ENCODE data around the gene SMIM32. TPM values are rescaled to one million over a fixed set of nuclear protein-coding genes. Genes with fewer than 3 reads are reported as not detected.

SMIM32 gene
- total RNA-seq, 6 donors from 2014 or later: not detected

DNA sequence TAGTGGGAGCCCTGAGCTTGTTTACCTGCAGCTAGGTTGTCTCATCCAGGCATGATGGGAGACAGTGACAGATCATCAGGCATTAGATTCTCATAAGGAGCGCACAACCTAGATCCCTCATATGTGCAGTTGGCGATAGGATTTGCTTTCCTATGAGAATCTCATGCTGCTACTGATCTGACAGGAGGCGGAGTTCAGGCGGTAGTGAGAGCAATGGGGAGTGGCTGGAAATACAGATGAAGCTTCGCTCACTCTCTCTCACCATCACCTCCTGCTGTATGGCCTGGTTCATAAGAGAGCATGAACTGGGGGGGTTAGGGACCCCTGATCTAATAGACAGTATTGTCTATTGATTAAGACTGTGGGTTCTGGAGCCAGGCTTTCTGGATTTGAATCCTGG is 35.4 kb downstream of the SMIM32 start:
- no peak for DNase-seq
- Histone ChIP-seq H3K36me3 (peaks cover 4 to 53% (median 14%) of the 10 kb centered on the region in 4 donors), H3K27me3 (no peaks in the 10 kb centered on the region), H3K27ac (no peak overlapping the region), H3K9me3 (no peaks in the 10 kb centered on the region), H3K4me3 (no peak overlapping the region), H3K4me1 (peaks cover 0 to 11% (median 5%) of the 10 kb centered on the region in 4 donors)
- no peak for ATAC-seq (ENCODE audit: low FRiP score in 2 of 2)
- TF ChIP-seq EP300 (IDR thresholded peaks at IDR 0.05) (no peak), POLR2A (IDR thresholded peaks at IDR 0.05) (no peak), POLR2AphosphoS5 (IDR thresholded peaks at IDR 0.05) (no peak)
- TF ChIP-seq, protein P1, sequence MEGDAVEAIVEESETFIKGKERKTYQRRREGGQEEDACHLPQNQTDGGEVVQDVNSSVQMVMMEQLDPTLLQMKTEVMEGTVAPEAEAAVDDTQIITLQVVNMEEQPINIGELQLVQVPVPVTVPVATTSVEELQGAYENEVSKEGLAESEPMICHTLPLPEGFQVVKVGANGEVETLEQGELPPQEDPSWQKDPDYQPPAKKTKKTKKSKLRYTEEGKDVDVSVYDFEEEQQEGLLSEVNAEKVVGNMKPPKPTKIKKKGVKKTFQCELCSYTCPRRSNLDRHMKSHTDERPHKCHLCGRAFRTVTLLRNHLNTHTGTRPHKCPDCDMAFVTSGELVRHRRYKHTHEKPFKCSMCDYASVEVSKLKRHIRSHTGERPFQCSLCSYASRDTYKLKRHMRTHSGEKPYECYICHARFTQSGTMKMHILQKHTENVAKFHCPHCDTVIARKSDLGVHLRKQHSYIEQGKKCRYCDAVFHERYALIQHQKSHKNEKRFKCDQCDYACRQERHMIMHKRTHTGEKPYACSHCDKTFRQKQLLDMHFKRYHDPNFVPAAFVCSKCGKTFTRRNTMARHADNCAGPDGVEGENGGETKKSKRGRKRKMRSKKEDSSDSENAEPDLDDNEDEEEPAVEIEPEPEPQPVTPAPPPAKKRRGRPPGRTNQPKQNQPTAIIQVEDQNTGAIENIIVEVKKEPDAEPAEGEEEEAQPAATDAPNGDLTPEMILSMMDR (IDR thresholded peaks at IDR 0.05): no peak
- WGBS, 2 donors: 96 to 99% methylated on average over 5 of the region's 5 CpGs

DNA sequence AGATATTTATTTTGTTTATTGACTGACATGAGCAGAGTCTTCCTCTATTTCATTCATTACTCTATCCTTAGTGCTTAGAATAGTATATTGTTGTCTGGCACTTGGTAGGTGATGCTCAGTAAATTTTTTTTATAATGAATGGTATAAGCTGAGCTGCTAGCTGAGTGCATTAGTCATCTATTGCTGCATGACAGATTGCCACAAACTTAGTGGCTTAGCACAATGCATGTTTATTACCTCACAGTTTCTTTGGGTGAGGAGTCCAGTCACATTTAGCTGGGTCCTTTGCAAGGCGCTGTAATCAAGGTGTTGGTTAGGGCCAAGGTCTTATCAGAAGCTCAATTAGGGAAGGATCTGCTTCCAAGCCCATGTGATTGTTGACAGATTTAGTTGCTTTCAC is 37.2 kb downstream of the SMIM32 start:
- Histone ChIP-seq H3K4me1 (peaks cover 0 to 21% (median 9%) of the 10 kb centered on the region in 4 donors), H3K9me3 (no peaks in the 10 kb centered on the region), H3K27ac (no peak overlapping the region), H3K27me3 (no peaks in the 10 kb centered on the region), H3K36me3 (peaks cover 4 to 42% (median 12%) of the 10 kb centered on the region in 4 donors), H3K4me3 (no peak overlapping the region)
- ATAC-seq (ENCODE audit: low FRiP score in 2 of 2) (no peak), DNase-seq (no peak)
- WGBS, 2 donors: 100% methylated on average over 1 of the region's 1 CpG
- TF ChIP-seq POLR2A (IDR thresholded peaks at IDR 0.05) (no peak), EP300 (IDR thresholded peaks at IDR 0.05) (no peak), POLR2AphosphoS5 (IDR thresholded peaks at IDR 0.05) (no peak)
- TF ChIP-seq, protein P1 (IDR thresholded peaks at IDR 0.05): no peak

DNA sequence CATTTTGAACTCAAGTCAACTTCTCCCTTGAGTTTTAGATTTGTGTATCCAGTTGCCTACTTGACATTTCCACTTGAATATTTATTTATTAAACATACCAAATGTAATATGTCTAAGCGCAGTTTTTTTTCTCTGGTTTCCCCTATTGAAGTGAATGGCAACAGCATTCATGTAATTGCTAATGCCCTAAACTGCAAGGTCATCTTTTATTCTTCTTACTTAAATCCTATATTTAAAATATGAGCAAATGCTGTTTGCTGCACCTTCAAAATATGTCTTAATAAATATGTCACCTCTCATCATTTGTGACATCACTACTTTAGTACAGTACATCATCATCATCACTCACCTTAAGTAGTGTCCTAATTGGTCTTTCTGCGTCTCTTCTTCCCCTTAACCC is 37.9 kb downstream of the SMIM32 start:
- ATAC-seq (ENCODE audit: low FRiP score in 2 of 2) (no peak), DNase-seq (no peak)
- peaks cover 1 to 26% (median 11%) of the 10 kb centered on the region in 4 donors for H3K4me1 ChIP-seq
- H3K9me3 ChIP-seq: no peaks in the 10 kb centered on the region
- 94 to 96% methylated on average over 2 of the region's 2 CpGs for WGBS, 2 donors
- no peak overlapping the region for H3K4me3 ChIP-seq
- peaks cover 4 to 42% (median 12%) of the 10 kb centered on the region in 4 donors for H3K36me3 ChIP-seq
- H3K27ac ChIP-seq: no peak overlapping the region
- no peaks in the 10 kb centered on the region for H3K27me3 ChIP-seq
- TF ChIP-seq, protein P1 (IDR thresholded peaks at IDR 0.05): no peak
- TF ChIP-seq EP300 (IDR thresholded peaks at IDR 0.05) (no peak), POLR2AphosphoS5 (IDR thresholded peaks at IDR 0.05) (no peak), POLR2A (IDR thresholded peaks at IDR 0.05) (no peak)

DNA sequence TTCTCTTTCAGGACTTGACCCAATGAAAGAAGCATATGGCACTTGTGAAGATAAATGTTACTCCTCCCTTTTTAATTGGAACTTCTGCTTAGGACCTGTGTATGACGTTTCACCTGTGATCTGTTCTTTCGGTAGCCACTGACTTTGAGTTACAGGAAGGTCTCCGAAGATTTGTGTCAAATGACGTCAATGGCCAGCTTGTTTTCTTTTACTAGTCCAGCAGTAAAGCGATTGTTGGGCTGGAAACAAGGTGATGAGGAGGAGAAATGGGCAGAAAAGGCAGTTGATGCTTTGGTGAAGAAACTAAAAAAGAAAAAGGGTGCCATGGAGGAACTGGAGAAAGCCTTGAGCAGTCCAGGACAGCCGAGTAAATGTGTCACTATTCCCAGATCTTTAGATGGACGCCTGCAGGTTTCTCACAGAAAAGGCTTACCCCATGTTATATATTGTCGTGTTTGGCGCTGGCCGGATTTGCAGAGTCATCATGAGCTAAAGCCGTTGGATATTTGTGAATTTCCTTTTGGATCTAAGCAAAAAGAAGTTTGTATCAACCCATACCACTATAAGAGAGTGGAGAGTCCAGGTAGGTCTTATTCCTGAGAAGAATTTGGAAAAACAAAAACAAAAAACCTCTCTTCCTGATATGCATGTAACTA is 39.3 kb downstream of the SMIM32 start:
- no peaks in the 10 kb centered on the region for H3K27me3 ChIP-seq
- H3K4me1 ChIP-seq: peaks cover 13 to 32% (median 16%) of the 10 kb centered on the region in 4 donors
- H3K4me3 ChIP-seq: no peak overlapping the region
- peaks cover 4 to 42% (median 12%) of the 10 kb centered on the region in 4 donors for H3K36me3 ChIP-seq
- ATAC-seq (ENCODE audit: low FRiP score in 2 of 2) (no peak), DNase-seq (no peak)
- H3K9me3 ChIP-seq: no peaks in the 10 kb centered on the region
- no peak overlapping the region for H3K27ac ChIP-seq
- TF ChIP-seq EP300 (IDR thresholded peaks at IDR 0.05) (no peak), POLR2AphosphoS5 (IDR thresholded peaks at IDR 0.05) (no peak), POLR2A (IDR thresholded peaks at IDR 0.05) (no peak)
- TF ChIP-seq, protein P1 (IDR thresholded peaks at IDR 0.05): no peak
- WGBS, 2 donors: 95 to 96% methylated on average over 11 of the region's 11 CpGs

DNA sequence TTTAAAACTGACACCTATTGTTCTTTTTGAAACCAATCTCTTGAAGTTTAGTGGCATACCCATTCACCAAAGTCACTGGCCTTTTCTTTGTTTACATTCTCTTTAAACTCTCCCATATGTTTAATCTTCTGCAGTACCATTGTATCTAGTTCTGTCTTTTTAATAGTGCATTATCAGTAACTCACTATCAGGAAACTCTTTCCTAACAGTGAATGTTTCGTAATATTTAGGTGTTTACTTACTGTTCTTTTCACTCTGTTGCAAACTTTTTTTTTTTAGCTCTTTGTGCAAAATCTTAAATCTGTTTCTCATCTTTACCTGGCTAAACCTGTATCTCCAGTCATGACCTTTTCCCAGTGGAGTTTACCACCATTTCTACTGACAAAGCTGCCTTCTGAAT is 43.1 kb downstream of the SMIM32 start:
- TF ChIP-seq POLR2AphosphoS5 (IDR thresholded peaks at IDR 0.05) (no peak), EP300 (IDR thresholded peaks at IDR 0.05) (no peak), POLR2A (IDR thresholded peaks at IDR 0.05) (no peak)
- TF ChIP-seq, protein P1 (IDR thresholded peaks at IDR 0.05): no peak
- Histone ChIP-seq H3K27ac (peak overlapping the region in 1 of 4 donors; percentile 31), H3K27me3 (no peaks in the 10 kb centered on the region), H3K4me1 (peaks cover 12 to 40% (median 24%) of the 10 kb centered on the region in 4 donors), H3K36me3 (peaks cover 2 to 19% (median 8%) of the 10 kb centered on the region in 4 donors), H3K9me3 (no peaks in the 10 kb centered on the region), H3K4me3 (no peak overlapping the region)
- no peak for DNase-seq
- no peak for ATAC-seq (ENCODE audit: low FRiP score in 2 of 2)
- WGBS, 2 donors: 25 to 28% methylated on average over 1 of the region's 1 CpG

All from upper lobe of left lung (tissue), 6 donors.